Astrocyte (in vitro differentiated cells and primary cell): ENCODE measurements around the gene CHCHD3.

Experiments
- CTCF ChIP-seq: IDR thresholded peaks from 2 replicates; pipeline ENCODE4 v1.5.1; 2011; ENCODE audit warnings: low read depth, mild to moderate bottlenecking, inconsistent platforms, low read length, moderate library complexity; ENCODE audit not compliant: insufficient read depth
- EZH2 ChIP-seq: IDR thresholded peaks from 2 replicates; pipeline ENCODE4 v1.6.1; 2012; ENCODE audit warnings: mild to moderate bottlenecking, low read length, inconsistent platforms; ENCODE audit not compliant: insufficient read depth

- TF ChIP-seq CTCF = no peak
- TF ChIP-seq EZH2 = no peak
Measured at GRCh38 chr7:132779164-132779563, 302.7 kb downstream of the CHCHD3 start.
